MM.1S (cell line): ENCODE data around the gene SHC4.

Source experiments
- DNase-seq: peaks from one replicate; pipeline ENCODE4 v3.0.0-alpha.2; 2015
- H2AFZ ChIP-seq: fragments of 300-600 bp; sonication (generic); 2 replicates; pipeline ENCODE4 v1.6.0; 2016; ENCODE audit warnings: antibody characterized with exemption, low read length
- H3F3A ChIP-seq: fragments of 300-600 bp; sonication (generic); 2 replicates; pipeline ENCODE4 v1.6.1; 2016; ENCODE audit warnings: mild to moderate bottlenecking, antibody characterized with exemption, low read length, moderate library complexity, mixed read lengths; ENCODE audit not compliant: insufficient read depth
- H3K27ac ChIP-seq: fragments of 300-600 bp; sonication (generic); 2 replicates; pipeline ENCODE4 v1.5.1; 2016; ENCODE audit warnings: mild to moderate bottlenecking, low read length
- H3K27me3 ChIP-seq: fragments of 300-600 bp; sonication (generic); replicated peaks from 2 replicates; pipeline ENCODE4 v1.6.0; 2016; ENCODE audit warnings: low read length; ENCODE audit not compliant: insufficient read depth
- H3K36me3 ChIP-seq: fragments of 300-600 bp; sonication (generic); replicated peaks from 2 replicates; pipeline ENCODE4 v1.6.1; 2016; ENCODE audit warnings: mild to moderate bottlenecking, low read length, mixed read lengths; ENCODE audit not compliant: insufficient read depth
- H3K4me1 ChIP-seq: fragments of 300-600 bp; sonication (generic); 2 replicates; pipeline ENCODE4 v1.6.1; 2016; ENCODE audit warnings: low read length, mixed read lengths
- H3K4me2 ChIP-seq: fragments of 300-600 bp; sonication (generic); 2 replicates; pipeline ENCODE4 v1.6.0; 2016; ENCODE audit warnings: low read depth, low read length
- H3K4me3 ChIP-seq: fragments of 300-600 bp; sonication (generic); 2 replicates; pipeline ENCODE4 v1.5.1; 2016; ENCODE audit warnings: low read length, mixed read lengths
- H3K79me2 ChIP-seq: fragments of 300-600 bp; sonication (generic); 2 replicates; pipeline ENCODE4 v1.6.1; 2016; ENCODE audit warnings: mixed run types, low read length, mixed read lengths
- H3K9ac ChIP-seq: fragments of 300-600 bp; sonication (generic); 2 replicates; pipeline ENCODE4 v1.6.1; 2016; ENCODE audit warnings: low read length, mixed read lengths
- H3K9me2 ChIP-seq: fragments of 300-600 bp; sonication (generic); replicated peaks from 2 replicates; pipeline ENCODE4 v1.6.1; 2016; ENCODE audit warnings: mild to moderate bottlenecking, low read length, mixed read lengths; ENCODE audit not compliant: insufficient read depth
- H3K9me3 ChIP-seq: fragments of 300-600 bp; sonication (generic); replicated peaks from 2 replicates; pipeline ENCODE4 v1.6.1; 2016; ENCODE audit warnings: mild to moderate bottlenecking, low read length, mixed read lengths; ENCODE audit not compliant: insufficient read depth
- H4K20me1 ChIP-seq: fragments of 300-600 bp; sonication (generic); 2 replicates; pipeline ENCODE4 v1.6.1; 2016; ENCODE audit warnings: mild to moderate bottlenecking, low read length, moderate library complexity, mixed read lengths; ENCODE audit not compliant: insufficient read depth
- CTCF ChIP-seq: fragments of 300-600 bp; sonication (generic); IDR thresholded peaks from 2 replicates; pipeline ENCODE4 v1.5.1; 2016; ENCODE audit warnings: antibody characterized with exemption, low read length, mixed read lengths
- EZH2 ChIP-seq: fragments of 300-600 bp; sonication (generic); optimal IDR thresholded peaks from 2 replicates; pipeline ENCODE3; 2017; ENCODE audit warnings: low read depth, mild to moderate bottlenecking, antibody characterized with exemption, low read length, mixed read lengths
- EZH2phosphoT487 ChIP-seq: fragments of 300-600 bp; sonication (generic); IDR thresholded peaks from 2 replicates; pipeline ENCODE4 v1.6.1; 2018; ENCODE audit warnings: antibody characterized with exemption, low read length

Gene SHC4

GRCh38 chr15:48784756-48785155 is 179.0 kb downstream of the SHC4 start:
- H3K4me1 ChIP-seq, result no peaks in the 10 kb centered on the region
- no peak for DNase-seq
- no peak overlapping the region for H3K4me2 ChIP-seq
- no peaks in the 10 kb centered on the region for H3K9me3 ChIP-seq
- no peak overlapping the region for H3K27ac ChIP-seq
- H3K9me2 ChIP-seq, result no peaks in the 10 kb centered on the region
- H4K20me1 ChIP-seq, result no peaks in the 10 kb centered on the region
- H3F3A ChIP-seq, result no peaks in the 10 kb centered on the region
- no peaks in the 10 kb centered on the region for H3K27me3 ChIP-seq
- no peaks in the 10 kb centered on the region for H3K79me2 ChIP-seq
- peaks cover 8% of the 10 kb centered on the region; the same call in 1 of the 2 replicates for H3K36me3 ChIP-seq
- no peak overlapping the region for H3K9ac ChIP-seq
- no peak overlapping the region for H2AFZ ChIP-seq
- H3K4me3 ChIP-seq, result no peak overlapping the region
- no peak for TF ChIP-seq EZH2
- TF ChIP-seq EZH2phosphoT487, result no peak

DNA sequence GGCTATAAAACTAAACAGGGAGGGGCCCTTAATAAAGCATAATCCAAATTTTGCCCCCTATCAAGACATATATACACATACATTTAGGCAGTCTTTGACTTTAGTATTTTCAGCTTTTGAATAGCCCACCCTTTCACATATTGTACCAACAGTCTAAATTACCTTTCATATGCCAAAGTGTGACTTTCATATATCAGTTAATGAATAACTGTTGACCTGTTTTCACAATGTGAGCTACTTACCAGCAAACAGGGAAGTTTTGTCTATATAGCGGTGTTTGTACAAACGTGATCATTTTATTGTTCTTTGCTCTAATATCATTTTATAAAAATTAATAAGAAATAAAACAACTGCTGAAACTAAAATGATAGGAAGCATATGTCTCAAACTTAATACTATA is 180.8 kb downstream of the SHC4 start:
- H3K4me3 ChIP-seq, result no peak overlapping the region

GRCh38 chr15:48781481-48782081 is 182.1 kb downstream of the SHC4 start:
- no peak for DNase-seq
- no peaks in the 10 kb centered on the region for H3K27me3 ChIP-seq

More for the DNA sequence above, 180.8 kb downstream of the SHC4 start:
- Histone ChIP-seq H3K9me2 (no peaks in the 10 kb centered on the region), H3K36me3 (peaks cover 8% of the 10 kb centered on the region; the same call in 1 of the 2 replicates), H3K79me2 (no peaks in the 10 kb centered on the region), H4K20me1 (no peaks in the 10 kb centered on the region), H3K27me3 (no peaks in the 10 kb centered on the region), H3K9ac (no peak overlapping the region), H2AFZ (no peak overlapping the region), H3K4me2 (no peak overlapping the region), H3F3A (no peaks in the 10 kb centered on the region), H3K9me3 (no peaks in the 10 kb centered on the region), H3K27ac (no peak overlapping the region), H3K4me1 (no peaks in the 10 kb centered on the region)
- no peak for TF ChIP-seq EZH2
- TF ChIP-seq EZH2phosphoT487, result no peak
- TF ChIP-seq CTCF, result no peak
- DNase-seq, result no peak

More at GRCh38 chr15:48781481-48782081, 182.1 kb downstream of the SHC4 start:
- peaks cover 8% of the 10 kb centered on the region; the same call in 1 of the 2 replicates for H3K36me3 ChIP-seq
- no peak overlapping the region for H2AFZ ChIP-seq
- H4K20me1 ChIP-seq, result no peaks in the 10 kb centered on the region
- no peak overlapping the region for H3K9ac ChIP-seq
- H3K9me3 ChIP-seq, result no peaks in the 10 kb centered on the region
- H3K79me2 ChIP-seq, result no peaks in the 10 kb centered on the region
- no peaks in the 10 kb centered on the region for H3K9me2 ChIP-seq
- H3K4me2 ChIP-seq, result no peak overlapping the region
- H3F3A ChIP-seq, result no peaks in the 10 kb centered on the region
- no peaks in the 10 kb centered on the region for H3K4me1 ChIP-seq
- TF ChIP-seq CTCF (no peak), EZH2phosphoT487 (no peak), EZH2 (no peak)
- H3K4me3 ChIP-seq, result no peak overlapping the region
- no peak overlapping the region for H3K27ac ChIP-seq
